Activated T-cell treated with anti-CD3 and anti-CD28 coated beads for 1 hour (primary cell): ENCODE results near the gene ANKRD45.
"Not testable (repeated sequence)": the region's sequence is repeated elsewhere in the genome, so short reads cannot be mapped to it uniquely, and the experiment has no call there.

Source experiments
- DNase-seq: peaks from one replicate; pipeline ENCODE4 v3.0.0-alpha.2; 2020; ENCODE audit warnings: low read depth

The ANKRD45 gene

DNA sequence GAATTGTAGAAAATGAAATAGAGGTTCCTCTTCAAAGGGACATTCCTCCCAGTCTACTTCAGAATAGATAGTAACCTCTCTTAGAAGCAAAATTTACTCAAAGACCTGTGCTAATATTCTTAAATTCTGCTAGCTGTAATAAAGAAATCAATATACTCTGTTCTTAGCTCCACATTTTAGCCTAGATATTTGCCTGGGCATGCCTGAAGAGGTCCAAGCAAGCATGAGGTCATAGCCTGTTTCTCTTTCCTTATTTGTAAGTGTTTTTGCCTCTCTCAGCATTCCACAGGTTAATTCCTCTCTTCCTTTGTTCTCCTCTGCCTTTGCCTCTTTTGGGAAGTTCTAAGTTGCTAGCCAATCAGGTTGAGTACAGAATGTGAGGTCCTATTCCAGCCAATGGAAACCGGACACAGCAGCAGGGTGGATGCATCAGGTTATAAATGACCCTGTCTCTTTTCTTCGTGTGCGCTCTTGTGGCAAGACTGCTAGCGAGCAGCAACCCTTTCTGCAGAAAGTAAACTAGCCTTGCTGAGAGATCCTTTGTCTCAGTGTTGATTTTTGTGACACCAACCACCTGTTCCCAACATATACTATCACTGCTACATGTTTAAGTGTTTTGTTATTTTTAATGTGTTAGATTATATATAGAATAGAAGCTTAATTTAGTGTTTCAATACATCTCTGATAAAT, 27.1 kb downstream of the ANKRD45 start:
- not testable (repeated sequence) for DNase-seq

DNA sequence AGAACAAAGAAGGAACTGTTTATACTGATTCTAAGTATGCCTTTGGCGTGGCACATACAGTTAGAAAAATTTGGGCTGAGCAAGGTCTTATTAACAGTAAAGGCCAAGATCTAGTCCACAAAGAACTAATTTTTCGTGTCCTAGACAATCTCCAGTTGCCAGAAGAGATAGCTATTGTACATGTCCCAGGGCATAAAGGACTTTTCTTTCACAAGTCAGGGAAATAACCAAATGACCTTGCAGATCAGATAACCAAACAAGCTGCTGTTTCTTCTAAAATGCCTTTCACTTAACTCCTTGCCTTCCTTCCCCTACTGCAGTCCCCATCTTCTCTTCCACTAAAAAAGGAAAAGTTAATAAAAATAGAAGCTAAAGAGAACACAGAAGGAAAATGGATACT, 30.5 kb downstream of the ANKRD45 start:
- no peak for DNase-seq

DNA sequence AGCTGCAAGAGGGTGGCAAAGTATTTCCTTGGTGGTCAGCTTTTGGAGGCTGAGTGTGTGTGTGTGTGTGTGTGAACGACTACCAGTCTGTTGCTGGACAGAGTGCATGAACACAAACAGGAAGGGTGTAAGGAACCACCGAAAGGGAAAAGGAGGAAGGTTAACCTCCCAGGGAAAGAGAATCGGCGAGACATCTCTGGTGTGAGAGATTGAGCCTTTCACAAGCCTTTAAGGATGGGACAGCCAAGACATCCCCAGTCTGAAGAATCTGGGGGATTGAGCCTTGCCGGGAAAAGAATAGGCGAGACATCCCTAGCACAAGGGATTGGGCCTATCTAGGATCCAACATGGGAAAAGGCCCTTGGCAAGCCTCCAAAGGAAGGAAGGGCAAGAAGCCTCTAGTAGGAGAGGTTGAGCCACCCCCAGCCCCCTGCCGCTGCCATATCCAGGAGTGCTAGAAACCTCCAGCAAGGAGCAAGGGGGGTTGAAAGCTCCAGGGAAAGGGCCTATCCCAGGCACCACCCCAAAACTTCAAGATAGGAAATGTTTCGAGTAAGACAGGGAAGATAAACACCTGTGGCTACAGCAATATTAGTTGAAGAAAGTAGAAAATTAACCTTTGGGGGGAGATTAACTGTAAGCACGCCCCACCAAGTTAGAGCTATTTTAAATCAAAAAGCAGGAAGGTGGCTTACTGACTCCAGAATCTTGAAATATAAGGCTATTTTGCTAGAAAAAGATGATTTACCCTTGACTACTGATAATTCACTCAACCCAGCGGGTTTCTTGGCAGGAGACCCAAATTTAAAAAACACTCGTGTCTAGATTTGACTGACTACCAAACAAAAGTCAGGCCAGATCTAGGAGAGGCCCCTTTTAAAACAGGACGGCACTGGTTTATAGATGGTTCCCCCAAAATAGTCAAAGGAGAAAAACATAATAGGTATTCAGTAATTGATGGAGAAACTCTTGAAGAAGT, 31.3 kb downstream of the ANKRD45 start:
- DNase-seq, result no peak

DNA sequence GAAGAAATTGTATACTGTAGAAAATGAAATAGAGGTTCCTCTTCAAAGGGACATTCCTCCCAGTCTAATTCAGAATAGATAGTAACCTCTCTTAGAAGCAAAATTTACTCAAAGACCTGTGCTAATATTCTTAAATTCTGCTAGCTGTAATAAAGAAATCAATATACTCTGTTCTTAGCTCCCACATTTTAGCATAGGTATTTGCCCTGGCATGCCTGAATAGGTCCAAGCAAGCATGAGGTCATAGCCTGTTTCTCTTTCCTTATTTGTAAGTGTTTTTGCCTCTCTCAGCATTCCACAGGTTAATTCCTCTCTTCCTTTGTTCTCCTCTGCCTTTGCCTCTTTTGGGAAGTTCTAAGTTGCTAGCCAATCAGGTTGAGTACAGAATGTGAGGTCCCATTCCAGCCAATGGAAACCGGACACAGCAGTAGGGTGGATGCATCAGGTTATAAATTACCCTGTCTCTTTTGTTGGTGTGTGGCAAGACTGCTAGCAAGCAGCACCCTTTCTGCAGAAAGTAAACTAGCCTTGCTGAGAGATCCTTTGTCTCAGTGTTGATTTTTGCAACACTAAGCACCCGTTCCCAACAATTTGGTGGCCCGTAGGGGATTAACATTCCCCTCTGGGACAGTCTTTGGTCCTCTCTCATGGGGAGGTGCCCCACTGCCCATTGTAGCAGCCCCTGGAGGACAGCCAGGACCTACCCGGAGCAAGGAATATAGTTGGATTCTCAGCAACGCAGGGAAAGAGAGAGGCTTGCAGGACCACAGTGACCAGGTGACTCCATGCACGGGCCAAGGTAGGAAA, 32.2 kb downstream of the ANKRD45 start:
- DNase-seq, result not testable (repeated sequence)

DNA sequence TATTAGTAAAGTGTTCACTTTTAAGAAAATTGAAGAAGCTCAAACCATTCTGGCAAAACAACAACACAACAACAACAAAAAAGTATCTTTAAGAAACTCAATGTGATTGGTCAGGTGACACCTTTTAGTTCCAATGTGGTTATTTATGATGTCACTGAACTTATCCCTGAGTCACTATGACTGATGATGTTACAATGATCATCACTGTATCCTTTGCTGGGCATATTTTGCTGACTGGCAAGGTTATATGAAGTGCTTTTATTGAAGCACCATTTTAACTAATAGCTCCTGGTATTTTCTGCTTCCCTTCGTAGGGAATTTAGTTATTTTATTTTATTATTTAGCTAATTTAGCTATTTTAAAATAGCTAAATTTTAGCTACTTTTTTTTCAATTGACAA, 34.5 kb downstream of the ANKRD45 start, which contains the start of gene TEX50:
Gene TEX50, plus strand, starts transcription at position 223 of the 400 bp plus-strand sequence. CDS start 184 bp downstream, outside the sequence.
- no peak for DNase-seq

GRCh38 chr1:173628888-173629287, 40.8 kb downstream of the ANKRD45 start:
- DNase-seq, result no peak

- DNase-seq, result no peak
Observed at GRCh38 chr1:173627269-173627668, 42.4 kb downstream of the ANKRD45 start.

DNA sequence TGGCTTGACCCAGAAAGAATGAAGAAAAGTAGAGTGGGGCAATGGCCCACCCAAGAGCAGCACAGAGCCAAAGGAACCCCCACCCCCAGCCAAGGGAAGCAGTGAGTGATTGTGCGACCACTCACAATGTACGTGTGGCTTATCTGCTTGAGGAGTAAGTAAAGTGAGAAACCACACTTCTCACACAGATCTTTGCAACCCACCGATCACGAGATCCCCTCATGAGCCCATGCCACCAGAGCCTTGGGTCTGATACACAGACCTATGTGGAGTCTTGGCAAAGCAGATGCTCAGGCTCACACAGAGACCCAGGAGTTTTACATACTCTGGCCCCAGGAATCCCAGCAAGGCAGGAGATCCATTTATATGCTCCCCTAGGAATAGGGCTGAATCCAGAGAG, 52.8 kb downstream of the ANKRD45 start:
- no peak for DNase-seq

GRCh38 chr1:173613086-173613485, 56.6 kb downstream of the ANKRD45 start:
- not testable (repeated sequence) for DNase-seq

DNA sequence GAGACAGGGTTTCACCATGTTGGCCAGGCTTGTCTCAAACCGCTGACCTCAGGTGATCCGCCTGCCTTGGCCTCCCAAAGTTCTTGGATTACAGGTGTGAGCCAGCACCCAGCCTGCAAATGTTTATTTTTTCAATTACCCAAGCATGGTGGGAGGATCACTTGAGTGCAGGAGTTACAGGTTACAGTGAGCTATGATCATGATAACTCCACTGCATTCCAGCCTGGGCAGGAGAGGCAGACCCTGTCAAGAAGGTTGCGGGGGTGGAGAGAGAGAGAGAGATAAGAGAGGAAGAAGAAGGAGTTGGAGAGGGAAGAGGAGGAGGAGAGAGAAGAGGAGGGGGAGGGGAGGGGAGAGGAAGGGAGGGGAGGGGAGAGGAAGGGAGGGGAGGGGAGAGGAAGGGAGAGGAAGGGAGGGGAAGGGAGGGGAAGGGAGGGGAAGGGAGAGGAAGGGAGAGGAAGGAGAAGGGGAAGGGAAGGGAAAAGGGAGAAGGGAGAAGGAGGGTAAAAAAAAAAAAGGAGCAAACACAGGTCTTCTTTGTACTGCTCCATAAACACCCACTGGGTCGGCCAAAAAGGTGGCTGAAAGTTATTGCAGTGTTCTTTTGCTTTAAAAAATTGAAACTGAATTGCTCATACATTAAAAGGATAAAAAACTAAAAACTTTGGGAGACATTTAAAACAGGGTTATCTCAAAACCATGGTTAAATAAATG, 61.0 kb downstream of the ANKRD45 start:
- no peak for DNase-seq

- no peak for DNase-seq
Observed at GRCh38 chr1:173603056-173603591, 66.5 kb downstream of the ANKRD45 start, which contains the start of gene SLC9C2. SLC9C2 (minus strand) TSS chr1:173603072; CDS start chr1:173601776, 1,296 bp downstream.

GRCh38 chr1:173601588-173601987, 68.1 kb downstream of the ANKRD45 start:
- no peak for DNase-seq

- no peak for DNase-seq
Observed at GRCh38 chr1:173596097-173596825, 73.4 kb downstream of the ANKRD45 start.

- not testable (repeated sequence) for DNase-seq
Observed at GRCh38 chr1:173591138-173591537, 78.5 kb downstream of the ANKRD45 start.

GRCh38 chr1:173590557-173590956, 79.1 kb downstream of the ANKRD45 start:
- no peak for DNase-seq

DNA sequence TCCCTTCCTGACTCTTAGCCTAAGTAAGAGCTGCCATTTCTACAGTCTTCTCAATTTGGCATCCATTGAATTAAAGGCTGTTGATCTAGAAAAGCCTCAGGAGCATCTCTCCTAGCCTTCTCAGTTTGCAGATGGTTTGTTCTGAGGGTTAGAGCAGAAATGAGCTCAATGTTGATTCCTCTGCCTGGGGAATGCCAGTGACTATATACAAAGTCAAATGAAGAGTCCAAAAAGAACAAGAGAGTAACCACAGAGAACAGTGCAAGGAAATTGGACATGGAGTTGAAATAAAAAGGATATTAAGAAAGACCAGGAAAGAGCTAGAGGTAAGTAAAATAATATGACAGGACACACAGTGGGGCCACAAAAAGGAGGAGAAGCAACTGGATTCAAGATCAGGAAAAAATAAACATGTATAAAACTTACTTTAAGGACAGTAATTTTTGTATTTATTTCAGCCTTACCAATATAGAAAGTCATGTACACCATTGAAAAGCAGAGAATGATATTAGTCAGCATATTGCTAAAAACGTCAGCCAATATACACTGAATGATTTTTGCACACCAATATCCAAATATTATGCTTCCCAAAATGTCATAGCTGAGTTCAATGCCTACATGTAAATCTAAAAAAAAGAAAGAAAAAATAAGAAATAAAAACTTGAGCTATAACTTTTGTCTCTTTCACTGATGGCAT, 88.1 kb downstream of the ANKRD45 start:
- DNase-seq, result no peak

- DNase-seq, result no peak
Observed at GRCh38 chr1:173580658-173581057, 89.0 kb downstream of the ANKRD45 start.

DNA sequence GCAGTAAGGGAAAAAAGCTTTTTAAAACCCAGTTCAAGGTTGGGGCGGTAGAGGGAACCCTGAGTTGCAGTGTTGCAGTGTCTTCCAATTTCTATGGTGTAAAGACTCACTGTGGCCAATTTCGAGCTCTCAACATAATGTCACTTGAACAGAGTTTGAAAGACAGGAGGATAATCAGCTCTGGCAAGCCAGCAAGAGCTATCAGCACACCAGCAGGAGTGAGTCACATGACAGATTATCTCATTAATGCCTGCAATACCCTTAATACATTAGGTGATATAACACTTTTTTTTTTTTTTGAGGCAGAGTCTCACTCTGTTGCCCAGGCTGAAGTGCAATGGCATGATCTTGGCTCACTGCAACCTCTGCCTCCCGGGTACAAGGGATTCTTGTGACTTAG, 89.6 kb downstream of the ANKRD45 start:
- DNase-seq, result no peak

- DNase-seq, result no peak
Observed at GRCh38 chr1:173573596-173573995, 96.1 kb downstream of the ANKRD45 start.
